HS-27A (cell line): ENCODE measurements around the gene PAX6.
"Not testable (repeated sequence)": the region's sequence is repeated elsewhere in the genome, so short reads cannot be mapped to it uniquely, and the experiment has no call there.

ENCODE experiments used
- DNase-seq: peaks from one replicate; pipeline ENCODE4 v3.0.0-alpha.2; 2012; ENCODE audit warnings: low read depth, missing footprints

The PAX6 gene

GRCh38 chr11:31767685-31768084 lies 43.4 kb downstream of the PAX6 start:
- no peak for DNase-seq

GRCh38 chr11:31767066-31767465 lies 44.1 kb downstream of the PAX6 start:
- DNase-seq = no peak

DNA sequence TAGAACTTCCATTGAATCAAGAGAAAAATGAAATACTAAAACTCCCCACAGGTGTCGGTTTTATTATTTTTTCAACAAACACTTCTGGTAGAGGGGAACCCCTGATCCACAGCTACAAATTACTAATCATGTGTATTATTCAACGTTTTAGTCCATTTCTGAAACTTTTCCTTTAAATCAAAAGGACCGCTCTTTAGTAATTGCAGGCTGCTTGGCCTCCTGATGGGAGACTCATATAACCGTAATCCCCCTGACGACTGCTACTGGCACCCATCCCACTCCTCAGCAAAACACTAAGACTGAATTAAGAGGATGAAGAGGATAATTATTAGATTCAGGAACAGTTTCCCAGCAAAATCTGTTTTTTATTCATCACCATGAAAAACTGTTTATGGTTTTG lies 46.4 kb downstream of the PAX6 start:
- DNase-seq = no peak

GRCh38 chr11:31764261-31764660 lies 46.9 kb downstream of the PAX6 start:
- DNase-seq = no peak

GRCh38 chr11:31763296-31763695 lies 47.8 kb downstream of the PAX6 start:
- no peak for DNase-seq

DNA sequence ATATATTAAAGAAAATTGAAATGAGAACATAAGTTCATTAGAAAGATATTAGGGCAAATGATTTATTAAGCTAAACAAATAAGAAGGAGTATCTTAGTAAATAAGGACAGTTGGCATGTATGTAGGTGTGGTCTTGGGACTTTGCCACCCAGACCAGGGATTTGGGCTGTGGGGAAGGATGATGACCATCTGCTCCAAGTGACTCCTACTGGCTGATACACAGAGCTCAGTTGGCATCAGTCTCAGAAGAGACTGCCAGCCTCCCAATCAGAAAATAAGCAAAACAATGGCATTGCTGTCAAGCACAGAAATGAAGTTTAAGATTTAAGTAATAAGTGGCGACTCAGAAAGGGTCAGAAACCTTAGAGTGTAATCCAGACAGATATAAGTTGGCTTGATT lies 49.5 kb downstream of the PAX6 start:
- no peak for DNase-seq

DNA sequence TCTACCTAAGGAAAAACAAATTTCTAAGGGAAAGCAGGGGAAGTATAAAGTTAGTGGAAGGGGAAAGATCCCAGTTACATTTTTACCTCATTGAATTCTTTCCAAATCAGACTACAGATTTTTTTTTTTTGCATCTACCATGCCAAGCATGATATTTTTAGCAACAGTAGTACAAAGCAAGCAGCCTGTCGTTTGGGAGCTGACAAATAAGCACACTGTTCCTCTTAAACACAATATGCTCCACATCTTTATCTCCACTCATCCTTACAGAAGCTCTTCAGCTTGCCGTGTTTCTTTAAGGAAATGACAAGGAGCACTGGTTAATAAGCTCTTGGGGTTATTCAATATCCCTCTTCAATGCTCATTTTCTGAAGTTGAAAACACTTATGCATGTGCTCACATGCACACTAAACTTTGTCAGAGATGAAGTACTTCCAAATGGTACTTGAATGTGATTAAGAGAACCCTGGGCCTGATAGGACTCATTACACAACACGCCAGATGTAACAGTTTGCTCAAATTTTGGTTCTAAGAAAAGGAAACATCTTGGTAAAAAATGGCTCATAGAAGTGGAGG lies 53.8 kb downstream of the PAX6 start:
- DNase-seq = no peak

- no peak for DNase-seq
These were observed 63.5 kb downstream of the PAX6 start for GRCh38 chr11:31747581-31747980.

GRCh38 chr11:31740731-31741368 lies 70.3 kb downstream of the PAX6 start:
- DNase-seq = not testable (repeated sequence)

- DNase-seq = no peak
These were observed 71.0 kb downstream of the PAX6 start for GRCh38 chr11:31740131-31740530.
